GM23338 (cell line): ENCODE data around the gene CYP4B1.

Experiments
- CTCF ChIP-seq, 2 experiments: fragments of 200-600 bp in 1 of 2; sonication (generic) in 1 of 2; conservative IDR thresholded peaks; 2 replicates each; pipeline versions ENCODE4 v1.5.1 to v1.6.1; 2016 to 2017; ENCODE audit warnings: antibody characterized with exemption in 2 of 2, low read depth in 2 of 2, mild to moderate bottlenecking in 2 of 2, moderate library complexity in 1 of 2
- ETS1 ChIP-seq: IDR thresholded peaks from 2 replicates; pipeline ENCODE4 v1.6.1; 2016; ENCODE audit warnings: antibody characterized with exemption
- JUNB ChIP-seq: IDR thresholded peaks from one replicate; pipeline ENCODE4 v1.6.1; 2016; ENCODE audit warnings: antibody characterized with exemption; ENCODE audit not compliant: unreplicated experiment
- POLR2AphosphoS5 ChIP-seq: IDR thresholded peaks from 2 replicates; pipeline ENCODE4 v1.6.1; 2016; ENCODE audit warnings: antibody characterized with exemption, low read depth

GRCh38 chr1:46767649-46768282, 31.1 kb upstream of the CYP4B1 start:
- TF ChIP-seq POLR2AphosphoS5 (no peak), CTCF (conservative IDR thresholded peaks at IDR 0.05; ENCODE audit: low read depth in 2 of 2) (no peak), JUNB (no peak), ETS1 (no peak)
